PC-9 (cell line): ENCODE data around the gene ABL1.

Experiments
- EZH2 ChIP-seq: fragments of 200-600 bp; sonication (generic); IDR thresholded peaks from 2 replicates; pipeline ENCODE4 v1.8.0; 2017; ENCODE audit warnings: antibody characterized with exemption, low read depth
- TF ChIP-seq, protein P1 (sequence below): fragments of 200-600 bp; sonication (generic); conservative IDR thresholded peaks from 2 replicates; pipeline ENCODE4 v1.6.1; 2017; ENCODE audit warnings: mixed run types, antibody characterized with exemption, mild to moderate bottlenecking, moderate library complexity

DNA sequence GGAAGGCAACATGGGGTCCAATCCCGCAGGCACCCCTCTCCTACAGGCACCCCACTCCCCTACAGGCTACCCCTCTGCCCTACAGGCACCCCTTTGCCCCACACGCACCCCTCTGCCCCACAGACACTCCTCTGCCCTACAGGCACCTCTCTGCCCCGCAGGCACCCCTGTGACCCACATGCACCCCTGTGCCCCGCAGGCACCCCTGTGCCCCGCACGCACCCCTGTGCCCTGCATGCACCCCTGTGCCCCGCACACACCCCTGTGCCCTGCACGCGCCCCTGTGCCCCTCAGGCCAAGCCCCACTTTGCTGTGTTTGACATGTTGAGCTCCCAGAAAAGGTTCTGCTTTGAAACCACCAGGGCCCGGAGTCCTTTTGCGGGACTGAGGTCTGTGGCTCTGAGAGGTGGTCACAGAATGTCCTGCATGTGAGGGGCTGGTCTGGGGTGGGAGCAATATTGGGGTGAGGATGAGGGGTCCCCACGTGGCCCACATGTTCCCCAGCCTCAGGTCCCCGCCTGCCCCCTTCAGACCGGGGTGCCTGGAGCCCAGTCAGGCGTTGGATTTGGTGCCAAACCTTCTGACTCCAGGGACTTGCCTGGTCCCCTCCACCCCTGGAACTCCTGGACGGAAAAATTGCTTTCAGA is 62.2 kb downstream of the ABL1 start:
- no peak for TF ChIP-seq EZH2
- TF ChIP-seq, protein P1, sequence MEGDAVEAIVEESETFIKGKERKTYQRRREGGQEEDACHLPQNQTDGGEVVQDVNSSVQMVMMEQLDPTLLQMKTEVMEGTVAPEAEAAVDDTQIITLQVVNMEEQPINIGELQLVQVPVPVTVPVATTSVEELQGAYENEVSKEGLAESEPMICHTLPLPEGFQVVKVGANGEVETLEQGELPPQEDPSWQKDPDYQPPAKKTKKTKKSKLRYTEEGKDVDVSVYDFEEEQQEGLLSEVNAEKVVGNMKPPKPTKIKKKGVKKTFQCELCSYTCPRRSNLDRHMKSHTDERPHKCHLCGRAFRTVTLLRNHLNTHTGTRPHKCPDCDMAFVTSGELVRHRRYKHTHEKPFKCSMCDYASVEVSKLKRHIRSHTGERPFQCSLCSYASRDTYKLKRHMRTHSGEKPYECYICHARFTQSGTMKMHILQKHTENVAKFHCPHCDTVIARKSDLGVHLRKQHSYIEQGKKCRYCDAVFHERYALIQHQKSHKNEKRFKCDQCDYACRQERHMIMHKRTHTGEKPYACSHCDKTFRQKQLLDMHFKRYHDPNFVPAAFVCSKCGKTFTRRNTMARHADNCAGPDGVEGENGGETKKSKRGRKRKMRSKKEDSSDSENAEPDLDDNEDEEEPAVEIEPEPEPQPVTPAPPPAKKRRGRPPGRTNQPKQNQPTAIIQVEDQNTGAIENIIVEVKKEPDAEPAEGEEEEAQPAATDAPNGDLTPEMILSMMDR: no peak
